GM12878 (cell line): Measurements from ENCODE around the gene SMG6.

Experiments used
- ATF7 ChIP-seq: fragments of 450-650 bp; IDR thresholded peaks from 2 replicates; pipeline ENCODE4 v1.6.1; 2016; ENCODE audit warnings: low read depth, mild to moderate bottlenecking
- BACH1 ChIP-seq: fragments of 450-650 bp; IDR thresholded peaks from 2 replicates; pipeline ENCODE4 v1.6.1; 2017; ENCODE audit warnings: mild to moderate bottlenecking, borderline replicate concordance
- BRCA1 ChIP-seq: IDR thresholded peaks from 2 replicates; pipeline ENCODE4 v1.6.1; 2011; ENCODE audit warnings: low read depth, low read length, improper control_type of control experiment
- CEBPZ ChIP-seq: fragments of 150-350 bp; IDR thresholded peaks from 2 replicates; pipeline ENCODE4 v1.6.1; 2016; ENCODE audit warnings: low read depth, low read length
- CTCF ChIP-seq, 3 experiments: IDR thresholded peaks in 2 of 3; conservative IDR thresholded peaks in 1 of 3; 2 replicates each; pipeline ENCODE4 v1.5.1; 2011; ENCODE audit warnings: low read depth in 3 of 3, low read length in 3 of 3, mild to moderate bottlenecking in 3 of 3, control low read depth in 2 of 3, moderate library complexity in 2 of 3, inconsistent platforms in 1 of 3, mixed read lengths in 1 of 3; ENCODE audit not compliant: control insufficient read depth in 2 of 3, insufficient read depth in 1 of 3; ENCODE audit errors: extremely low read depth in 1 of 3
- EP300 ChIP-seq, 2 experiments: fragments of 150-350 bp in 1 of 2; IDR thresholded peaks; 2 replicates each; pipeline ENCODE4 v1.6.1; 2011 to 2012; ENCODE audit warnings: low read depth in 2 of 2, low read length in 2 of 2, borderline replicate concordance in 1 of 2, improper control_type of control experiment in 1 of 2, inconsistent platforms in 1 of 2; ENCODE audit not compliant: control insufficient read depth in 1 of 2
- EZH2 ChIP-seq: IDR thresholded peaks from 2 replicates; pipeline ENCODE4 v1.6.1; 2012; ENCODE audit warnings: low read depth, mild to moderate bottlenecking, control low read depth, inconsistent platforms, low read length, borderline replicate concordance; ENCODE audit not compliant: control insufficient read depth
- PAX5 ChIP-seq: IDR thresholded peaks from 2 replicates; pipeline ENCODE4 v1.6.1; 2011; ENCODE audit warnings: low read depth, low read length, borderline replicate concordance
- POLR2A ChIP-seq: IDR thresholded peaks from 2 replicates; pipeline ENCODE4 v1.6.1; 2011; ENCODE audit warnings: low read depth, mild to moderate bottlenecking, low read length
- POLR2AphosphoS2 ChIP-seq: IDR thresholded peaks from 2 replicates; pipeline ENCODE4 v1.6.1; 2011; ENCODE audit warnings: low read depth, mild to moderate bottlenecking, low read length, improper control_type of control experiment, moderate library complexity
- POLR2AphosphoS5 ChIP-seq: IDR thresholded peaks from 2 replicates; pipeline ENCODE4 v1.6.1; 2011; ENCODE audit warnings: mild to moderate bottlenecking, low read length, inconsistent platforms
- USF1 ChIP-seq: IDR thresholded peaks from 2 replicates; pipeline ENCODE4 v1.6.1; 2011; ENCODE audit warnings: borderline replicate concordance, low read depth, mild to moderate bottlenecking, moderate library complexity, mixed read lengths, low read length; ENCODE audit not compliant: insufficient read depth; ENCODE audit errors: extremely low read length
- ZBTB33 ChIP-seq: fragments of 450-650 bp; IDR thresholded peaks from 2 replicates; pipeline ENCODE4 v1.6.1; 2017; ENCODE audit warnings: mild to moderate bottlenecking
- ZSCAN29 ChIP-seq: fragments of 450-650 bp; IDR thresholded peaks from 2 replicates; pipeline ENCODE4 v1.6.1; 2017; ENCODE audit warnings: mild to moderate bottlenecking, moderate library complexity

GRCh38 chr17:2203818-2204217 is 99.8 kb downstream of the SMG6 start:
- TF ChIP-seq POLR2A (no peak), EZH2 (no peak), POLR2AphosphoS5 (no peak), EP300 (IDR thresholded peaks at IDR 0.05; ENCODE audit: borderline replicate concordance in 1 of 2, control insufficient read depth in 1 of 2, low read depth in 2 of 2, low read length in 2 of 2) (no peak), CTCF (IDR thresholded peaks at IDR 0.05 in 2 of 3, conservative IDR thresholded peaks at IDR 0.05 in 1 of 3; ENCODE audit: control insufficient read depth in 2 of 3, extremely low read depth in 1 of 3, insufficient read depth in 1 of 3, low read depth in 3 of 3, low read length in 3 of 3) (no peak), ZBTB33 (no peak), USF1 (no peak), BRCA1 (no peak), CEBPZ (no peak), ZSCAN29 (no peak), PAX5 (no peak), POLR2AphosphoS2 (no peak), ATF7 (no peak), BACH1 (no peak)
